GM12878 (cell line): ENCODE data around the gene LRCH3. TPM values are rescaled to one million over a fixed set of nuclear protein-coding genes. Genes with fewer than 3 reads are reported as not detected.
A peak's percentile ranks its signal among the peaks of the same experiment; 100 is the strongest.

Source experiments
- BHLHE40 ChIP-seq, 2 experiments: fragments of 450-650 bp in 1 of 2; IDR thresholded peaks; 2 replicates each; pipeline ENCODE4 v1.6.1; 2011 to 2017; ENCODE audit warnings: low read depth in 2 of 2, borderline replicate concordance in 1 of 2, improper control_type of control experiment in 1 of 2, low read length in 1 of 2, mild to moderate bottlenecking in 1 of 2
- CHD4 ChIP-seq: fragments of 200-600 bp; sonication (generic); IDR thresholded peaks from 2 replicates; pipeline ENCODE4 v1.6.1; 2016; ENCODE audit warnings: mild to moderate bottlenecking
- EP300 ChIP-seq, 2 experiments: fragments of 150-350 bp in 1 of 2; IDR thresholded peaks; 2 replicates each; pipeline ENCODE4 v1.6.1; 2011 to 2012; ENCODE audit warnings: low read depth in 2 of 2, low read length in 2 of 2, borderline replicate concordance in 1 of 2, improper control_type of control experiment in 1 of 2, inconsistent platforms in 1 of 2; ENCODE audit not compliant: control insufficient read depth in 1 of 2
- ETV6 ChIP-seq, 2 experiments: fragments of 450-650 bp in 1 of 2; IDR thresholded peaks in 1 of 2; conservative IDR thresholded peaks in 1 of 2; 2 replicates each; pipeline ENCODE4 v1.6.1; 2014; ENCODE audit warnings: antibody characterized with exemption in 1 of 2, borderline replicate concordance in 1 of 2, low read depth in 1 of 2, mild to moderate bottlenecking in 1 of 2, moderate library complexity in 1 of 2
- HDAC2 ChIP-seq: fragments of 200-600 bp; sonication (generic); IDR thresholded peaks from 2 replicates; pipeline ENCODE4 v1.6.1; 2017
- IKZF2 ChIP-seq, 2 experiments: fragments of 450-650 bp; IDR thresholded peaks; 2 replicates each; pipeline ENCODE4 v1.6.1; 2017; ENCODE audit warnings: mild to moderate bottlenecking in 2 of 2, moderate library complexity in 2 of 2
- IRF4 ChIP-seq: IDR thresholded peaks from 2 replicates; pipeline ENCODE4 v1.6.1; 2011; ENCODE audit warnings: low read depth, low read length
- JUND ChIP-seq: IDR thresholded peaks from 2 replicates; pipeline ENCODE4 v1.6.1; 2012; ENCODE audit warnings: low read depth, mild to moderate bottlenecking, low read length, improper control_type of control experiment, moderate library complexity
- KDM1A ChIP-seq: fragments of 200-600 bp; sonication (generic); IDR thresholded peaks from 2 replicates; pipeline ENCODE4 v1.6.1; 2016; ENCODE audit warnings: borderline replicate concordance
- KLF5 ChIP-seq: fragments of 450-650 bp; IDR thresholded peaks from 2 replicates; pipeline ENCODE4 v1.6.1; 2014; ENCODE audit warnings: mild to moderate bottlenecking; ENCODE audit not compliant: partially characterized antibody
- MEF2B ChIP-seq: fragments of 450-650 bp; IDR thresholded peaks from 2 replicates; pipeline ENCODE4 v1.6.1; 2018; ENCODE audit warnings: mild to moderate bottlenecking, moderate library complexity; ENCODE audit not compliant: partially characterized antibody, poor library complexity, severe bottlenecking
- NFIC ChIP-seq: IDR thresholded peaks from 2 replicates; pipeline ENCODE4 v1.6.1; 2012; ENCODE audit warnings: low read depth, mild to moderate bottlenecking, inconsistent platforms, low read length, moderate library complexity
- NFYB ChIP-seq: IDR thresholded peaks from 2 replicates; pipeline ENCODE4 v1.6.1; 2011; ENCODE audit warnings: low read depth, mild to moderate bottlenecking, low read length, improper control_type of control experiment, moderate library complexity; ENCODE audit not compliant: insufficient read depth
- NRF1 ChIP-seq: conservative IDR thresholded peaks from 2 replicates; pipeline ENCODE4 v1.6.1; 2011; ENCODE audit warnings: mild to moderate bottlenecking, low read depth, low read length, improper control_type of control experiment
- PKNOX1 ChIP-seq: fragments of 450-650 bp; IDR thresholded peaks from 2 replicates; pipeline ENCODE4 v1.6.1; 2016; ENCODE audit warnings: mild to moderate bottlenecking
- PML ChIP-seq: IDR thresholded peaks from 2 replicates; pipeline ENCODE4 v1.6.1; 2012; ENCODE audit warnings: low read length, inconsistent platforms
- POU2F2 ChIP-seq: IDR thresholded peaks from 3 replicates; pipeline ENCODE4 v1.6.1; 2011; ENCODE audit warnings: low read depth, mild to moderate bottlenecking, low read length, borderline replicate concordance
- RCOR1 ChIP-seq: conservative IDR thresholded peaks from 2 replicates; pipeline ENCODE4 v1.6.1; 2012; ENCODE audit warnings: low read depth, low read length, improper control_type of control experiment
- RUNX3 ChIP-seq: IDR thresholded peaks from 2 replicates; pipeline ENCODE4 v1.6.1; 2012; ENCODE audit warnings: low read length, inconsistent platforms
- SMC3 ChIP-seq: IDR thresholded peaks from 2 replicates; pipeline ENCODE4 v1.6.1; 2011; ENCODE audit warnings: low read length, improper control_type of control experiment, borderline replicate concordance
- TCF7 ChIP-seq: IDR thresholded peaks from 2 replicates; pipeline ENCODE4 v1.6.1; 2014; ENCODE audit warnings: antibody characterized with exemption, borderline replicate concordance
- ZBED1 ChIP-seq: IDR thresholded peaks from 2 replicates; pipeline ENCODE4 v1.6.1; 2016; ENCODE audit warnings: borderline replicate concordance
- polyA plus RNA-seq, 11 experiments: library from polyadenylated mRNA; depleted of rRNA in 4 of 11; unstranded in 6 of 11; stranded (reverse) in 5 of 11; fragments of >200 nt; fragmentation: Nextera tagmentation in 4 of 11; fragmentation: Illumina TruSeq in 1 of 11; extraction: Ambion mirVana in 4 of 11; extraction: Trizol in 1 of 11; gene quantifications; 1 replicate in 1 of 11; 2 replicates in 10 of 11; pipeline versions ENCODE4 v1.2.1 to v1.2.3, GENCODE V29; 2011 to 2016; ENCODE audit warnings: inconsistent platforms in 2 of 11, missing spikeins in 2 of 11, low read depth in 1 of 11
- total RNA-seq, 4 experiments: library from RNA; depleted of rRNA in 3 of 4; stranded (reverse); fragments of >200 nt in 3 of 4; fragmentation: Illumina TruSeq in 1 of 4; extraction: Trizol in 1 of 4; gene quantifications; 2 replicates each; pipeline versions ENCODE4 v1.2.1 to v1.2.3, GENCODE V29; 2013 to 2021

The LRCH3 gene
- total and polyA plus RNA-seq, 10 of the 15 experiments (the other 5 are each of a cell fraction or from before 2014, with no cell fraction given): 3.9 to 136 (median 40.6) TPM

- TF ChIP-seq NFIC (peak; percentile 48; the same call in 1 of the 2 replicates), RCOR1 (no peak), PML (no peak), RUNX3 (peak; percentile 88), CHD4 (no peak), KLF5 (no peak), NRF1 (no peak), SMC3 (peak; percentile 43; the same call in 1 of the 2 replicates), BHLHE40 (IDR thresholded peaks at IDR 0.05; ENCODE audit: borderline replicate concordance in 1 of 2, low read depth in 2 of 2, low read length in 1 of 2) (peak in 1 of 2 experiments; percentile 15; a peak in 1 of 4 replicates), NFYB (no peak), EP300 (IDR thresholded peaks at IDR 0.05; ENCODE audit: borderline replicate concordance in 1 of 2, control insufficient read depth in 1 of 2, low read depth in 2 of 2, low read length in 2 of 2) (no peak), MEF2B (no peak), HDAC2 (no peak), PKNOX1 (no peak), ETV6 (conservative IDR thresholded peaks at IDR 0.05 in 1 of 2, IDR thresholded peaks at IDR 0.05 in 1 of 2; ENCODE audit: borderline replicate concordance in 1 of 2, low read depth in 1 of 2) (0 out of 4 replicates have a peak, but pooled peaks of 1 of the 2 experiments have one; percentile 10), IRF4 (no peak), IKZF2 (IDR thresholded peaks at IDR 0.05) (peak; percentile 18 to 30; a peak in 1 of 4 replicates), KDM1A (no peak), ZBED1 (no peak), TCF7 (no peak), POU2F2 (no peak), JUND (no peak)
These were observed 11.1 kb downstream of the LRCH3 start (continued) for GRCh38 chr3:197801891-197802778.
